Natural killer cell (primary cell): ENCODE results near the gene CLIC5. TPM values are rescaled to one million over a fixed set of nuclear protein-coding genes. Genes with fewer than 3 reads are reported as not detected.

Experiments
- ATAC-seq, 3 donors: fragments of 150-1000 bp in 2 of 3; fragments of 200-7000 bp in 1 of 3; cut with Tn5 transposase; 1 replicate in 1 of 3; 2 replicates in 2 of 3; pipeline ENCODE4 v1.10.0; 2021; ENCODE audit warnings: mild to moderate bottlenecking in 2 of 3, moderate library complexity in 2 of 3
- DNase-seq, 2 donors: peaks; one replicate each; pipeline versions ENCODE4 v3.0.0 to v3.0.0-alpha.2; 2013 to 2021; ENCODE audit warnings: mixed read lengths in 1 of 2
- H3K27ac ChIP-seq: one replicate; pipeline ENCODE4 v1.5.1; 2013; ENCODE audit warnings: mild to moderate bottlenecking, low read length
- H3K27me3 ChIP-seq: one replicate; pipeline ENCODE4 v1.6.1; 2013; ENCODE audit warnings: low read length; ENCODE audit not compliant: control insufficient read depth, insufficient read depth
- H3K36me3 ChIP-seq: one replicate; pipeline ENCODE4 v1.6.1; 2013; ENCODE audit warnings: low read length; ENCODE audit not compliant: control insufficient read depth, insufficient read depth
- H3K4me1 ChIP-seq: one replicate; pipeline ENCODE4 v1.6.1; 2013; ENCODE audit warnings: low read length; ENCODE audit not compliant: control insufficient read depth, insufficient read depth
- H3K4me3 ChIP-seq: one replicate; pipeline ENCODE4 v1.5.1; 2013; ENCODE audit warnings: low read length
- H3K9me3 ChIP-seq: one replicate; pipeline ENCODE4 v1.6.1; 2013; ENCODE audit warnings: low read length; ENCODE audit not compliant: control insufficient read depth, insufficient read depth
- H3K27ac Mint-ChIP-seq, 2 donors: one replicate each; pipeline ENCODE4 v1.8.0; 2022; ENCODE audit warnings: mild to moderate bottlenecking in 2 of 2, mixed read lengths in 2 of 2, moderate library complexity in 1 of 2
- H3K27me3 Mint-ChIP-seq, 2 donors: one replicate each; pipeline ENCODE4 v1.8.0; 2022; ENCODE audit warnings: low read depth in 2 of 2, mixed read lengths in 2 of 2
- H3K36me3 Mint-ChIP-seq: one replicate; pipeline ENCODE4 v1.8.0; 2022; ENCODE audit warnings: mixed read lengths
- H3K4me1 Mint-ChIP-seq, 2 donors: one replicate each; pipeline ENCODE4 v1.8.0; 2022; ENCODE audit warnings: mixed read lengths in 2 of 2
- H3K4me3 Mint-ChIP-seq: one replicate; pipeline ENCODE4 v1.8.0; 2022; ENCODE audit warnings: mild to moderate bottlenecking, moderate library complexity, mixed read lengths
- H3K9me3 Mint-ChIP-seq, 2 donors: one replicate each; pipeline ENCODE4 v1.8.0; 2022; ENCODE audit warnings: mixed read lengths in 2 of 2
- CTCF ChIP-seq: fragments of 200-600 bp; IDR thresholded peaks from one replicate; pipeline ENCODE4 v1.8.0; 2022; ENCODE audit warnings: antibody characterized with exemption
- WGBS: methylation state at CpG from one replicate; pipeline ENCODE4 v1.1.7; 2013; ENCODE audit warnings: missing lambda C conversion rate; ENCODE audit not compliant: insufficient coverage; 5-methylcytosine and 5-hydroxymethylcytosine counted together
- intact Hi-C: fragments of 100-400 bp; cut with micrococcal nuclease; formaldehyde crosslinking; loops from one replicate; pipeline ENCODE4 v1.14.2; 2022
- total RNA-seq, 4 donors: library from RNA; stranded (reverse); fragments of 120-200 nt in 1 of 4; gene quantifications; one replicate each; pipeline versions ENCODE4 v1.2.3 to v1.2.4, GENCODE V29; 2013 to 2022

The CLIC5 gene
- total RNA-seq, 3 donors from 2014 or later (not counting 1 experiment from before 2014, with no cell fraction given), result 0.52 to 1.7 (median 1.4) TPM

GRCh38 chr6:45972795-45973503 lies 42.7 kb downstream of the CLIC5 start:
- Histone ChIP-seq H3K4me1 (peaks cover 2% of the 10 kb centered on the region), H3K9me3 (peaks cover 6% of the 10 kb centered on the region), H3K27me3 (peaks cover 8% of the 10 kb centered on the region), H3K36me3 (no peaks in the 10 kb centered on the region), H3K4me3 (no peak overlapping the region), H3K27ac (no peak overlapping the region)
- ATAC-seq (no peak), DNase-seq (no peak)
- Mint-ChIP-seq H3K27me3 (peaks cover 30 to 57% of the 10 kb centered on the region in 2 donors), H3K4me1 (no peaks in the 10 kb centered on the region), H3K27ac (no peak overlapping the region), H3K9me3 (peaks cover 0 to 3% of the 10 kb centered on the region in 2 donors), H3K4me3 (no peak overlapping the region), H3K36me3 (peaks cover 7% of the 10 kb centered on the region)
- intact Hi-C loops, result no loop called here
- TF ChIP-seq CTCF, result no peak
- 97% methylated on average over 3 of the region's 4 CpGs for WGBS

- WGBS, result 100% methylated on average over 4 of the region's 6 CpGs
- peaks cover 12% of the 10 kb centered on the region in 2 donors for H3K4me1 Mint-ChIP-seq
- no peak overlapping the region for H3K27ac ChIP-seq
- intact Hi-C loops, result no loop called here
- H3K9me3 Mint-ChIP-seq, result peaks cover 0 to 3% of the 10 kb centered on the region in 2 donors
- no peak for ATAC-seq
- H3K36me3 ChIP-seq, result no peaks in the 10 kb centered on the region
- no peak overlapping the region for H3K27ac Mint-ChIP-seq
- peaks cover 7% of the 10 kb centered on the region for H3K36me3 Mint-ChIP-seq
- no peak overlapping the region for H3K4me3 Mint-ChIP-seq
- H3K27me3 Mint-ChIP-seq, result peaks cover 36 to 66% of the 10 kb centered on the region in 2 donors
- H3K27me3 ChIP-seq, result peaks cover 8% of the 10 kb centered on the region
- H3K4me1 ChIP-seq, result peaks cover 14% of the 10 kb centered on the region
- no peak for TF ChIP-seq CTCF
- H3K9me3 ChIP-seq, result peaks cover 6% of the 10 kb centered on the region
- DNase-seq, result no peak
- no peak overlapping the region for H3K4me3 ChIP-seq
Measured at GRCh38 chr6:45971287-45971686, 44.4 kb downstream of the CLIC5 start.

GRCh38 chr6:45970326-45970725 lies 45.3 kb downstream of the CLIC5 start:
- Histone ChIP-seq H3K9me3 (peaks cover 4% of the 10 kb centered on the region), H3K36me3 (no peaks in the 10 kb centered on the region), H3K4me1 (peaks cover 14% of the 10 kb centered on the region), H3K27ac (no peak overlapping the region), H3K4me3 (no peak overlapping the region), H3K27me3 (peaks cover 14% of the 10 kb centered on the region)
- H3K27ac Mint-ChIP-seq, result no peak overlapping the region
- H3K4me1 Mint-ChIP-seq, result peaks cover 12% of the 10 kb centered on the region in 2 donors
- intact Hi-C loops, result no loop called here
- no peak overlapping the region for H3K4me3 Mint-ChIP-seq
- peaks cover 0 to 3% of the 10 kb centered on the region in 2 donors for H3K9me3 Mint-ChIP-seq
- TF ChIP-seq CTCF, result no peak
- 14% methylated on average over 2 of the region's 2 CpGs for WGBS
- ATAC-seq (no peak), DNase-seq (no peak)
- peaks cover 38 to 76% of the 10 kb centered on the region in 2 donors for H3K27me3 Mint-ChIP-seq
- peaks cover 7% of the 10 kb centered on the region for H3K36me3 Mint-ChIP-seq
